Measurements from ENCODE around the gene KRTAP25-1.

Gene KRTAP25-1

GRCh38 chr21:30249936-30250335 lies 39.4 kb downstream of the KRTAP25-1 start:
- DNase-seq (ENCODE audit: low read depth in 2 of 2): no peak

- DNase-seq (ENCODE audit: low read depth in 2 of 2): no peak
Measured at GRCh38 chr21:30248844-30249243, 40.5 kb downstream of the KRTAP25-1 start.

GRCh38 chr21:30245061-30245460 lies 44.3 kb downstream of the KRTAP25-1 start:
- no peak for DNase-seq (ENCODE audit: low read depth in 2 of 2)

GRCh38 chr21:30243691-30244090 lies 45.6 kb downstream of the KRTAP25-1 start:
- no peak for DNase-seq (ENCODE audit: low read depth in 2 of 2)

- DNase-seq (ENCODE audit: low read depth in 2 of 2): no peak
Measured at GRCh38 chr21:30240661-30241060, 48.7 kb downstream of the KRTAP25-1 start.

Measured in stimulated activated CD8-positive, alpha-beta memory T cell treated with anti-CD3 and anti-CD28 coated beads, Interleukin-15, amount 100 ng/mL, for 4 hours (primary cell).